ENCODE results near the gene QRFP. TPM values are rescaled to one million over a fixed set of nuclear protein-coding genes. Genes with fewer than 3 reads are reported as not detected.

The QRFP gene
- total RNA-seq, 2 donors from 2014 or later = not detected

GRCh38 chr9:130934702-130935647, 38.4 kb upstream of the QRFP start:
- peak; percentile 49 for DNase-seq
- Histone ChIP-seq H3K27ac (ENCODE audit: low read depth, low read length) (no peak overlapping the region), H3K36me3 (ENCODE audit: control insufficient read depth, insufficient read depth, low read length) (no peaks in the 10 kb centered on the region), H3K9ac (ENCODE audit: extremely low read depth, low read length, poor library complexity, severe bottlenecking) (no peak overlapping the region), H3K4me3 (ENCODE audit: low read length) (no peak overlapping the region), H3K9me3 (ENCODE audit: control insufficient read depth, low read length) (no peaks in the 10 kb centered on the region), H3K27me3 (ENCODE audit: control insufficient read depth, insufficient read depth, low read length, poor library complexity, severe bottlenecking) (peaks cover 31% of the 10 kb centered on the region), H3K4me1 (ENCODE audit: control insufficient read depth, insufficient read depth, low read length) (no peaks in the 10 kb centered on the region)
- H3K27me3 Mint-ChIP-seq (ENCODE audit: insufficient read depth) = peaks cover 27% of the 10 kb centered on the region
- no peaks in the 10 kb centered on the region for H3K36me3 Mint-ChIP-seq (ENCODE audit: low read depth)
- peaks cover 2% of the 10 kb centered on the region for H3K4me1 Mint-ChIP-seq
- no peaks in the 10 kb centered on the region for H3K9me3 Mint-ChIP-seq
- WGBS, 2 experiments (ENCODE audit: insufficient coverage in 1 of 2, insufficient read length in 1 of 2) = 87 to 91% methylated on average over 7 to 16 of the region's 16 CpGs
- no peak overlapping the region for H3K27ac Mint-ChIP-seq
- H3K4me3 Mint-ChIP-seq = no peak overlapping the region
- no peak for TF ChIP-seq CTCF (conservative IDR thresholded peaks at IDR 0.05)

- Mint-ChIP-seq H3K27ac (no peak overlapping the region), H3K36me3 (ENCODE audit: low read depth) (no peaks in the 10 kb centered on the region), H3K9me3 (no peaks in the 10 kb centered on the region), H3K4me1 (peaks cover 2% of the 10 kb centered on the region), H3K4me3 (no peak overlapping the region), H3K27me3 (ENCODE audit: insufficient read depth) (peaks cover 23% of the 10 kb centered on the region)
- no peaks in the 10 kb centered on the region for H3K4me1 ChIP-seq (ENCODE audit: control insufficient read depth, insufficient read depth, low read length)
- no peak for DNase-seq
- no peaks in the 10 kb centered on the region for H3K9me3 ChIP-seq (ENCODE audit: control insufficient read depth, low read length)
- 83 to 91% methylated on average over 9 to 11 of the region's 11 CpGs for WGBS, 2 experiments (ENCODE audit: insufficient coverage in 1 of 2, insufficient read length in 1 of 2)
- H3K27me3 ChIP-seq (ENCODE audit: control insufficient read depth, insufficient read depth, low read length, poor library complexity, severe bottlenecking) = peaks cover 25% of the 10 kb centered on the region
- TF ChIP-seq CTCF (conservative IDR thresholded peaks at IDR 0.05) = no peak
- H3K4me3 ChIP-seq (ENCODE audit: low read length) = no peak overlapping the region
- H3K27ac ChIP-seq (ENCODE audit: low read depth, low read length) = no peak overlapping the region
- no peak overlapping the region for H3K9ac ChIP-seq (ENCODE audit: extremely low read depth, low read length, poor library complexity, severe bottlenecking)
- H3K36me3 ChIP-seq (ENCODE audit: control insufficient read depth, insufficient read depth, low read length) = no peaks in the 10 kb centered on the region
Measured at GRCh38 chr9:130934246-130934645, 37.6 kb upstream of the QRFP start.

- Histone ChIP-seq H3K27ac (ENCODE audit: low read depth, low read length) (no peak overlapping the region), H3K9me3 (ENCODE audit: control insufficient read depth, low read length) (no peaks in the 10 kb centered on the region), H3K4me1 (ENCODE audit: control insufficient read depth, insufficient read depth, low read length) (no peaks in the 10 kb centered on the region), H3K27me3 (ENCODE audit: control insufficient read depth, insufficient read depth, low read length, poor library complexity, severe bottlenecking) (peaks cover 18% of the 10 kb centered on the region), H3K9ac (ENCODE audit: extremely low read depth, low read length, poor library complexity, severe bottlenecking) (no peak overlapping the region), H3K4me3 (ENCODE audit: low read length) (no peak overlapping the region), H3K36me3 (ENCODE audit: control insufficient read depth, insufficient read depth, low read length) (no peaks in the 10 kb centered on the region)
- peaks cover 20% of the 10 kb centered on the region for H3K27me3 Mint-ChIP-seq (ENCODE audit: insufficient read depth)
- TF ChIP-seq CTCF (conservative IDR thresholded peaks at IDR 0.05) = no peak
- H3K4me3 Mint-ChIP-seq = no peak overlapping the region
- no peak overlapping the region for H3K27ac Mint-ChIP-seq
- DNase-seq = no peak
- no peaks in the 10 kb centered on the region for H3K36me3 Mint-ChIP-seq (ENCODE audit: low read depth)
- peaks cover 2% of the 10 kb centered on the region for H3K4me1 Mint-ChIP-seq
- no peaks in the 10 kb centered on the region for H3K9me3 Mint-ChIP-seq
- 58 to 69% methylated on average over 15 to 25 of the region's 26 CpGs for WGBS, 2 experiments (ENCODE audit: insufficient coverage in 1 of 2, insufficient read length in 1 of 2)
Measured at GRCh38 chr9:130933114-130934046, 36.8 kb upstream of the QRFP start.
